ENCODE results near the gene MPPED1.

DNA sequence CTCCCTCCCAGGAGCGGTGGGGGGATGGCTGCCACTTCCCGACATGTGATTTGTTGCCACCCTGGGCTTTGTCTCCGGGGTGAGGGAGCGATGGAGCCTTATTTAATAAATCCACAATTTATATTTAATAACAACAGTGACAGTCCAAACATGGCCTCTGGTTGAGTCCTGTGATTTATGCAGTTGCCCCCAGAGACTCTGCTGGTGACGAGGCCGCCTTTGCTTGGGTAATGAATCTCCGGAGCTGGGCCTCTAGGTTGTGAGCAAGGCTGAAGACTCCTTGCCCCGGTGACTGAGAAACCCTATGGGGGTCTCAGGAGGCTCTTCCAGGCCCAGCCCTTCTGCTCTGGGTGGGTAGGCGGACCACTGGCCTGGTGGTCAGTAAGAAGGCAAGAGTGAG lies 16.7 kb downstream of the MPPED1 start:
- TF ChIP-seq CTCF (conservative IDR thresholded peaks at IDR 0.05; ENCODE audit: low read length): no peak
- no peak for TF ChIP-seq EZH2phosphoT487 (IDR thresholded peaks at IDR 0.05; ENCODE audit: borderline replicate concordance)

All from Loucy (cell line).